ENCODE measurements around the gene MLLT3. TPM values are rescaled to one million over a fixed set of nuclear protein-coding genes. Genes with fewer than 3 reads are reported as not detected.

MLLT3 gene
- total and polyA plus RNA-seq, 5 donors, result 5.8 to 14.0 (median 8.3) TPM

- no peak for ATAC-seq
- no peak overlapping the region for H3K4me3 ChIP-seq (ENCODE audit: low read length)
- no peak overlapping the region for H3K27ac ChIP-seq (ENCODE audit: low read length)
- H3K27me3 ChIP-seq (ENCODE audit: control insufficient read depth, insufficient read depth), result no peaks in the 10 kb centered on the region
- no peaks in the 10 kb centered on the region for H3K9me3 ChIP-seq (ENCODE audit: control insufficient read depth, low read length)
- intact Hi-C loops (cut with DNase I), result no loop called here
- 97% methylated on average over 4 of the region's 4 CpGs for WGBS
- DNase-seq, result no peak
- H3K4me1 ChIP-seq (ENCODE audit: control insufficient read depth, insufficient read depth, low read length), result no peaks in the 10 kb centered on the region
Observed at GRCh38 chr9:20650750-20651299, 28.5 kb upstream of the MLLT3 start.

DNA sequence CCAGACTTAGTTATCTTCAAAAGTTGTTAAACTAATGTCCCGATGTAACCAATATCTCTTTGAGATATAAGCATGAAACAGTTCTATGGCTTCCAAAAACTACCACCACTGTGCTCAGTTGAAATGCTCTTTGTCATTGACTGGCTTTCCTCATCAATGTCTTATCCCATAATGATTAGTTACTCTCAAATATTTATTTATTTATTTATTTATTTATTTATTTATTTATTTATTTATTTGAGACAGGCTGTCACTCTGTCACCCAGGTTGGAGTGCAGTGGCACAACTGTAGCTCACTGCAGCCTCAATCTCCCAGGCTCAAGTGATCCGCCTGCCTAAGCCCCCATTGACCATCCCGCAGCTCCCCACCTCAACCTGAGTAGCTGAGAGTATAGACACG, 28.0 kb upstream of the MLLT3 start:
- no peak overlapping the region for H3K27ac ChIP-seq (ENCODE audit: low read length)
- H3K4me1 ChIP-seq (ENCODE audit: control insufficient read depth, insufficient read depth, low read length), result no peaks in the 10 kb centered on the region
- intact Hi-C loops (cut with DNase I), result no loop called here
- no peak overlapping the region for H3K4me3 ChIP-seq (ENCODE audit: low read length)
- ATAC-seq, result no peak
- no peaks in the 10 kb centered on the region for H3K27me3 ChIP-seq (ENCODE audit: control insufficient read depth, insufficient read depth)
- 95% methylated on average over 4 of the region's 4 CpGs for WGBS
- H3K9me3 ChIP-seq (ENCODE audit: control insufficient read depth, low read length), result no peaks in the 10 kb centered on the region
- no peak for DNase-seq

- intact Hi-C loops (cut with DNase I), result no loop called here
- 30% methylated on average over 1 of the region's 1 CpG for WGBS
- DNase-seq, result no peak
- H3K4me1 ChIP-seq (ENCODE audit: control insufficient read depth, insufficient read depth, low read length), result no peaks in the 10 kb centered on the region
- H3K4me3 ChIP-seq (ENCODE audit: low read length), result no peak overlapping the region
- H3K9me3 ChIP-seq (ENCODE audit: control insufficient read depth, low read length), result no peaks in the 10 kb centered on the region
- H3K27ac ChIP-seq (ENCODE audit: low read length), result no peak overlapping the region
- ATAC-seq, result no peak
- H3K27me3 ChIP-seq (ENCODE audit: control insufficient read depth, insufficient read depth), result no peaks in the 10 kb centered on the region
Observed at GRCh38 chr9:20649381-20649780, 27.1 kb upstream of the MLLT3 start.

DNA sequence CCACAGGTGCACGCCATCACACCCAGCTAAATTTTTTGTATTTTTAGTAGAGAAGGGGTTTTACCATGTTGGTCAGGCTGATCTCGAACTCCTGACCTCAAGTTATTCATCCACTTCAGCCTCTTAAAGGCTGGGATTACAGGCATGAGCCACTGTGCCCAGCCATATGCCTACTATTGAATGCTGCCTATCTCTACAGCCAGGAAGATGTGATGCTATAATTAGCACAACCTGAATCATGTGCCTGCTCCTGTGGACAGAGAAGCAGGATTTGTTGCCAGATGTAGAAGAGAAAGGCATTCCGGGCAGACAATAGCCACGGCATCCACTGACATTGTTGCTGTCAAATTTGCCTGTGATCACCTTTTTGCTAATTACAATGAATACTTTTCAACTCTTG, 24.4 kb upstream of the MLLT3 start:
- H3K4me3 ChIP-seq (ENCODE audit: low read length), result no peak overlapping the region
- no peak for DNase-seq
- ATAC-seq, result peak; percentile 48 to 74
- no peaks in the 10 kb centered on the region for H3K9me3 ChIP-seq (ENCODE audit: control insufficient read depth, low read length)
- H3K27ac ChIP-seq (ENCODE audit: low read length), result no peak overlapping the region
- intact Hi-C loops (cut with DNase I), result no loop called here
- no peaks in the 10 kb centered on the region for H3K27me3 ChIP-seq (ENCODE audit: control insufficient read depth, insufficient read depth)
- 67% methylated on average over 4 of the region's 4 CpGs for WGBS
- no peaks in the 10 kb centered on the region for H3K4me1 ChIP-seq (ENCODE audit: control insufficient read depth, insufficient read depth, low read length)

GRCh38 chr9:20643660-20644059, 21.4 kb upstream of the MLLT3 start:
- WGBS, result 73% methylated on average over 3 of the region's 3 CpGs
- no peak overlapping the region for H3K27ac ChIP-seq (ENCODE audit: low read length)
- no peaks in the 10 kb centered on the region for H3K9me3 ChIP-seq (ENCODE audit: control insufficient read depth, low read length)
- H3K4me3 ChIP-seq (ENCODE audit: low read length), result no peak overlapping the region
- intact Hi-C loops (cut with DNase I), result no loop called here
- H3K4me1 ChIP-seq (ENCODE audit: control insufficient read depth, insufficient read depth, low read length), result no peaks in the 10 kb centered on the region
- H3K27me3 ChIP-seq (ENCODE audit: control insufficient read depth, insufficient read depth), result no peaks in the 10 kb centered on the region
- DNase-seq, result no peak
- ATAC-seq, result no peak

DNA sequence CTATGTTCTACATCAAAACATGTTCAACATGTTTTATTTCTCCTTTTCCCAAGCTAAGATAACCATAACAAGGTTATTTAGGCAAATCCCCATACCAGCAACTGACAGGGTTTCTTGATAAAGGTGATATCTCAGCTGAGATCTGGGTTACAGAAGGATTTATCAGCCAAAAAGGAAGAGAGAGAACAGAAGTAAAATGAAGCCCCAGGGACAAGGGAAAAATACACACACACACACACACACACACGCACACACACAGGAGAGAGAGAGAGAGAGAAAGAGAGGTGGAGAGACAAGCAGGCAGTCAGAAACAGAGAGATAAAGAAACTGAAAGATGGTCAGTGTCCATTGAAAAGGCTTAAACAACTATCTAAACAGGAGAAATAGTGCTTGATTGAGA, 19.7 kb upstream of the MLLT3 start:
- no peaks in the 10 kb centered on the region for H3K27me3 ChIP-seq (ENCODE audit: control insufficient read depth, insufficient read depth)
- intact Hi-C loops (cut with DNase I), result no loop called here
- DNase-seq (no peak), ATAC-seq (no peak)
- no peaks in the 10 kb centered on the region for H3K9me3 ChIP-seq (ENCODE audit: control insufficient read depth, low read length)
- no peak overlapping the region for H3K27ac ChIP-seq (ENCODE audit: low read length)
- 69% methylated on average over 1 of the region's 1 CpG for WGBS
- H3K4me3 ChIP-seq (ENCODE audit: low read length), result no peak overlapping the region
- no peaks in the 10 kb centered on the region for H3K4me1 ChIP-seq (ENCODE audit: control insufficient read depth, insufficient read depth, low read length)

DNA sequence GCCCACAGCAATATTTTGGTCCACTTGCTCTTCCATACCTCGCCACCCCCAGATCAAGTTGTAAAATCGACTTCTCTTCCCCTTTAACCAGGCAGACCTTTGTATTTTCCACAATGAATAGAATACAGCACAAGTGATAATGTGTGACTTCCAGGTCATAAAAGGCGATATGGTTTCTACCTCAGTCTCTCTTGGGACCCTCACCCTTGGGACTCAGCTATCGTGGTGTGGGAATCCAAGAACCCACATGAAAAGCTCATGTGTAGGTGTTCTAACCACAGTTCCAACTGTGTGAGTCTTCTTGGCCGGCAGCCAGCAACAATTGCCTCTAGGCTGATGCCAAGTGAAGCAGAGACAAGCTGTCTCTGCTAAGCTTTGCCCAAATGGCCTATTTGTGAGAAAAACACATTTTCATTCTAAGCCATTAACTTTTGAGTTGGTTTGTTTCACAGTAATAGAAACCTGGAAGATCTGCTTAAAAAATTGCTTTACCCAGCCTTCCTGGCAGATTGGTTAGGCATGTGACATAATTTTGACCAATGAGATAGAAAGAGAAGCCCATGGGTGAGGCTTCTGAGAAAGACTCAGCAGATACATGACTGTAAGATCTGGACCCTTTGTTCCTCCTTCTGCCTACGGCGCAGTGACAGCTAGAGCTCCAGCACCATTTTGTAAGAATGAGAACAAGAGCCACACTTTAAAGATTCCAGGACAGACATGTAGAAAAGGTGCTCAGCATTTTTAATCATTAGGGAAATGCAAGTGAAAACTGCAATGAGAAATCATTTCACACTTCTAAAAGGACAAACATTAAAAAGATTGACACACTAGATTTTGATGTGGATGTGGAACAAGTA, 18.3 kb upstream of the MLLT3 start:
- WGBS, result 72% methylated on average over 7 of the region's 7 CpGs
- Histone ChIP-seq H3K9me3 (ENCODE audit: control insufficient read depth, low read length) (no peaks in the 10 kb centered on the region), H3K27me3 (ENCODE audit: control insufficient read depth, insufficient read depth) (no peaks in the 10 kb centered on the region), H3K4me3 (ENCODE audit: low read length) (no peak overlapping the region), H3K27ac (ENCODE audit: low read length) (no peak overlapping the region), H3K4me1 (ENCODE audit: control insufficient read depth, insufficient read depth, low read length) (no peaks in the 10 kb centered on the region)
- ATAC-seq (peak in 1 of 2 donors; percentile 50), DNase-seq (peak; percentile 51 to 87 (median 75))
- intact Hi-C loops (cut with DNase I), result no loop called here

DNA sequence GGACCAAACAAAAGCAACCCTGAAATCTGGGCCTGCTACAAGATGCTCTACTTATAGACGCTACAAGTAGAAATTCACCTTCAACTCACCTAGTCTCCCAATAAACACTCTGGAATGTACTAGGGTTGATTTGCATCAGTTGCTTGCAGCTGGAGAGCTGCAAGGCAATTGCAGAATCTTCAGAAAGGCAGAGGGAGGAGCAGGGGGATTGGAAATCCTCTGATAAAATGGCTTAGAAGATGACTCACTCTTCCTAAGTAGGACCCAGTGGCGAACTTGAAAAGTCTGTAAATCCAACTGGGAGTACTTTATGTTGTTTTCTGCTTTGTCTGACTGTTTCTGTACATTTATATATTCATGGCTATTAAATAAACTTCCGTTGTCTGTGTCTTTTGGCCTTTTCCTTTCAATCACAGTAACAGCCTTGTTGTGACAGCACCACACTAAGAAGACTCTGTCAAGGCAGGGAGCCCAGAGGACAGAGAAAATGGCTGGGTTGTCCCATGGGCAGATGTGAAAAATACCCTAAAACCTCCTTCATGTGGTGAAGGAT, 14.7 kb upstream of the MLLT3 start:
- DNase-seq (no peak), ATAC-seq (no peak)
- no peaks in the 10 kb centered on the region for H3K4me1 ChIP-seq (ENCODE audit: control insufficient read depth, insufficient read depth, low read length)
- WGBS, result 77% methylated on average over 3 of the region's 3 CpGs
- no peak overlapping the region for H3K4me3 ChIP-seq (ENCODE audit: low read length)
- no peaks in the 10 kb centered on the region for H3K9me3 ChIP-seq (ENCODE audit: control insufficient read depth, low read length)
- no peaks in the 10 kb centered on the region for H3K27me3 ChIP-seq (ENCODE audit: control insufficient read depth, insufficient read depth)
- intact Hi-C loops (cut with DNase I), result no loop called here
- no peak overlapping the region for H3K27ac ChIP-seq (ENCODE audit: low read length)

DNA sequence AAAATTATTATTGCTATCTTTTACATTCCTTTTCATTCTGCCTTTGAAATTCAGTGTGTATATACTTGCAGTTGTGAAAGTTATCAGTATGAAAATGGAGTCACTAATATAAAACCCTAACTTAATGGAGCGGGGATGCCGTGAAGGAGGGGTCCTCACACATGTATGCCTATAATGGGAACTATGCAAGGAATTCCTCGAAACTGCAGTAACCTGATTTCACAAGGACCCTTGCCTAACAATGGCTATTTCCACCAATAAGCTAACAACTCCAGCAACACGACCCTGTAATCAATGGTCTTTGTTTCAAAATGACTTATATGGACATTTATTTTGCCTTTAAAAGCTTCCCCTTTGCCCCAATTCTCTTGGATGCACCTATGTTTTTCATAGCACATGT, 12.6 kb upstream of the MLLT3 start:
- H3K4me3 ChIP-seq (ENCODE audit: low read length), result no peak overlapping the region
- H3K4me1 ChIP-seq (ENCODE audit: control insufficient read depth, insufficient read depth, low read length), result no peaks in the 10 kb centered on the region
- H3K27ac ChIP-seq (ENCODE audit: low read length), result no peak overlapping the region
- H3K9me3 ChIP-seq (ENCODE audit: control insufficient read depth, low read length), result no peaks in the 10 kb centered on the region
- no peak for ATAC-seq
- DNase-seq, result no peak
- WGBS, result 75% methylated on average over 4 of the region's 4 CpGs
- intact Hi-C loops (cut with DNase I), result no loop called here
- H3K27me3 ChIP-seq (ENCODE audit: control insufficient read depth, insufficient read depth), result no peaks in the 10 kb centered on the region

DNA sequence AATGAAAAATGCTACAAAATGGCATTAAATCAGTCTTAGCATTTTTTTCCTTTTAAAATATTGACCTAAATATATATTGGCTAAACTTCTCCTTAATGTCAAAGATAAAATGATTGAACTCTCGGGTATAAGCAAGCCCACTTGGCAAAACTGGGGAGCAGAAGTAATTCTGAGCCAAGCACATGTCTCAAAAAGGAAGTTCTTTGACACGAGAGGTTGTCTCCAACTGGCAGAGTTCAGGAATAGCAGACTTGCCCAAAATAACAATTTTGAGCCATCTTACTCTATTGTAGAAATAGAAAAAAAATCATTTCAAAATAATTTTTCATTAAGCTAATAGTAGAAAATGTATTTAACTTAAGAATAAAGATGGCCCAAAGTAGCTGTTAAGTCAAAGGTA, 10.4 kb upstream of the MLLT3 start:
- no peaks in the 10 kb centered on the region for H3K27me3 ChIP-seq (ENCODE audit: control insufficient read depth, insufficient read depth)
- H3K4me3 ChIP-seq (ENCODE audit: low read length), result no peak overlapping the region
- ATAC-seq (no peak), DNase-seq (no peak)
- 27% methylated on average over 2 of the region's 2 CpGs for WGBS
- no peak overlapping the region for H3K27ac ChIP-seq (ENCODE audit: low read length)
- no peaks in the 10 kb centered on the region for H3K4me1 ChIP-seq (ENCODE audit: control insufficient read depth, insufficient read depth, low read length)
- intact Hi-C loops (cut with DNase I), result no loop called here
- H3K9me3 ChIP-seq (ENCODE audit: control insufficient read depth, low read length), result no peaks in the 10 kb centered on the region

GRCh38 chr9:20630241-20630943, 8.1 kb upstream of the MLLT3 start:
- H3K4me3 ChIP-seq (ENCODE audit: low read length), result no peak overlapping the region
- intact Hi-C loops (cut with DNase I), result no loop called here
- no peak for ATAC-seq

More at GRCh38 chr9:20630241-20630943, 8.1 kb upstream of the MLLT3 start:
- no peaks in the 10 kb centered on the region for H3K4me1 ChIP-seq (ENCODE audit: control insufficient read depth, insufficient read depth, low read length)
- WGBS, result 68% methylated on average over 4 of the region's 4 CpGs
- H3K27me3 ChIP-seq (ENCODE audit: control insufficient read depth, insufficient read depth), result no peaks in the 10 kb centered on the region
- DNase-seq, result no peak
- H3K9me3 ChIP-seq (ENCODE audit: control insufficient read depth, low read length), result no peaks in the 10 kb centered on the region
- no peak overlapping the region for H3K27ac ChIP-seq (ENCODE audit: low read length)

All from right cardiac atrium (tissue), 5 donors.